ENCODE results near the gene ANGPTL8. TPM values are rescaled to one million over a fixed set of nuclear protein-coding genes. Genes with fewer than 3 reads are reported as not detected.

Gene ANGPTL8
- total and polyA plus RNA-seq, 2 of the 4 experiments (the other 2 are of a cell fraction), result not detected

DNA sequence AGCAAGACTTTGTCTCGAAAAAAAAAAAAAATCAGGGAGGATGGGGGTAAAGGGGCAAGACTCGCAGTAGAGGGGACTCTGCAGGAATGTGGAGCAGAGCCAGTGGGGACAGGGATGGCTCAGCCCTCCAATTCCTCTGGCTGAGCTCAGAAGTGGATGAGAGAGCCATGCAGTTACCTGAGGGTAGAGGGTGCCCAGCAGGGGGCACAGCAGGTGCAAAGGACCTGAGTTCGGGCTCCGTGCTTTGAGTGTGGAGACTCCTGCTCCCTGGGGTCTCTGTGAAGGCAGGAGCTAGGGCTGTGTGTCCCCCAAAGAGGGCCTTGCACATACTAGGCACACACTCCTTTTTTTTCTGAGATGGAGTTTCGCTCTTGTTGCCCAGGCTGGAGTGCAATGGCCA, 15.2 kb downstream of the ANGPTL8 start:
- no peaks in the 10 kb centered on the region for H3K9me3 ChIP-seq (ENCODE audit: control insufficient read depth, insufficient read depth, low read length)
- H3K18ac ChIP-seq (ENCODE audit: low read depth, low read length), result no peak overlapping the region
- H4K5ac ChIP-seq (ENCODE audit: low read depth, low read length), result no peak overlapping the region
- H2BK5ac ChIP-seq (ENCODE audit: low read depth, low read length, poor library complexity, severe bottlenecking), result no peak overlapping the region
- H2AK9ac ChIP-seq (replicated peaks; ENCODE audit: low read depth, low read length, poor library complexity), result no peak overlapping the region
- WGBS, 2 experiments (ENCODE audit: extremely low coverage in 2 of 2, insufficient read length in 1 of 2), result 100% methylated on average over 2 of the region's 5 CpGs; no CpG with 5 or more reads in 1 of the 2 experiments
- H4K8ac ChIP-seq (ENCODE audit: low read depth in 2 of 2, low read length in 2 of 2), result no peak overlapping the region
- dilution Hi-C loops (cut with HindIII; ENCODE audit: low sequenced_read_pairs, unreplicated experiment) (no loop called here), in situ Hi-C loops (cut with MboI; ENCODE audit: low sequenced_read_pairs) (no loop called here), intact Hi-C loops (cut with micrococcal nuclease) (no loop called here)
- no peaks in the 10 kb centered on the region for H3K27me3 ChIP-seq (ENCODE audit: control insufficient read depth, insufficient read depth, low read length)
- H3K56ac ChIP-seq (ENCODE audit: extremely low read depth, insufficient read depth, low read length), result no peak overlapping the region
- CTCF ChIA-PET, result interaction anchor here (0.8 kb wide), 1 partner anchor 86 kb away, joined by 4 read pairs; no protein-coding TSS in a partner anchor
- ATAC-seq (ENCODE audit: low read depth) (no peak), DNase-seq (no peak)
- H4K91ac ChIP-seq (ENCODE audit: insufficient read depth, low read depth, low read length), result no peak overlapping the region
- POLR2A ChIA-PET (ENCODE audit: unreplicated experiment), result no interaction called here
- no peak overlapping the region for H3K27ac ChIP-seq (ENCODE audit: insufficient read depth, low read length)
- H3K4me3 ChIP-seq (ENCODE audit: insufficient read depth, low read depth, low read length), result no peak overlapping the region
- BruUV-seq (replicated peaks), result no TSS peak
- H3K79me1 ChIP-seq (ENCODE audit: low read depth in 1 of 2, low read length in 2 of 2), result peaks cover 3 to 4% of the 10 kb centered on the region in 2 experiments; a peak in 2 of 4 replicates
- H2BK120ac ChIP-seq (ENCODE audit: low read depth, low read length), result no peak overlapping the region
- H3K9ac ChIP-seq (ENCODE audit: low read depth, low read length), result no peak overlapping the region
- H3K9me1 ChIP-seq (ENCODE audit: insufficient read depth, low read length), result no peaks in the 10 kb centered on the region
- H4K20me1 ChIP-seq (ENCODE audit: insufficient read depth, low read length), result no peaks in the 10 kb centered on the region; the same call in 1 of the 2 replicates
- no peak overlapping the region for H2BK20ac ChIP-seq (ENCODE audit: low read depth, low read length)
- H2BK15ac ChIP-seq (ENCODE audit: low read depth, low read length), result no peak overlapping the region
- H3K4me2 ChIP-seq (ENCODE audit: low read depth, low read length), result no peak overlapping the region
- H2AFZ ChIP-seq (replicated peaks; ENCODE audit: low read length, poor library complexity), result no peak overlapping the region
- no peak overlapping the region for H3K23ac ChIP-seq (ENCODE audit: low read depth, low read length)
- H3K14ac ChIP-seq (replicated peaks; ENCODE audit: low read depth, low read length), result no peak overlapping the region
- TF ChIP-seq SMC3 (IDR thresholded peaks at IDR 0.05; ENCODE audit: low read depth, low read length) (no peak), USF2 (IDR thresholded peaks at IDR 0.05; ENCODE audit: low read depth, low read length) (no peak), FOS (IDR thresholded peaks at IDR 0.05; ENCODE audit: low read depth, low read length) (no peak), MAZ (IDR thresholded peaks at IDR 0.05; ENCODE audit: borderline replicate concordance, low read depth, low read length) (no peak), BHLHE40 (IDR thresholded peaks at IDR 0.05; ENCODE audit: low read depth, low read length) (no peak), CHD1 (IDR thresholded peaks at IDR 0.05; ENCODE audit: low read depth, low read length) (no peak), CEBPB (IDR thresholded peaks at IDR 0.05; ENCODE audit: low read depth, low read length) (no peak), RFX5 (IDR thresholded peaks at IDR 0.05; ENCODE audit: low read depth, low read length) (no peak), RCOR1 (IDR thresholded peaks at IDR 0.05; ENCODE audit: insufficient replicate concordance, low read length) (no peak), POLR2A (IDR thresholded peaks at IDR 0.05; ENCODE audit: low read depth, low read length) (no peak), MXI1 (IDR thresholded peaks at IDR 0.05; ENCODE audit: borderline replicate concordance, low read depth, low read length) (no peak), NFE2L2 (IDR thresholded peaks at IDR 0.05; ENCODE audit: low read depth, low read length) (no peak)
- TF ChIP-seq, protein P1, sequence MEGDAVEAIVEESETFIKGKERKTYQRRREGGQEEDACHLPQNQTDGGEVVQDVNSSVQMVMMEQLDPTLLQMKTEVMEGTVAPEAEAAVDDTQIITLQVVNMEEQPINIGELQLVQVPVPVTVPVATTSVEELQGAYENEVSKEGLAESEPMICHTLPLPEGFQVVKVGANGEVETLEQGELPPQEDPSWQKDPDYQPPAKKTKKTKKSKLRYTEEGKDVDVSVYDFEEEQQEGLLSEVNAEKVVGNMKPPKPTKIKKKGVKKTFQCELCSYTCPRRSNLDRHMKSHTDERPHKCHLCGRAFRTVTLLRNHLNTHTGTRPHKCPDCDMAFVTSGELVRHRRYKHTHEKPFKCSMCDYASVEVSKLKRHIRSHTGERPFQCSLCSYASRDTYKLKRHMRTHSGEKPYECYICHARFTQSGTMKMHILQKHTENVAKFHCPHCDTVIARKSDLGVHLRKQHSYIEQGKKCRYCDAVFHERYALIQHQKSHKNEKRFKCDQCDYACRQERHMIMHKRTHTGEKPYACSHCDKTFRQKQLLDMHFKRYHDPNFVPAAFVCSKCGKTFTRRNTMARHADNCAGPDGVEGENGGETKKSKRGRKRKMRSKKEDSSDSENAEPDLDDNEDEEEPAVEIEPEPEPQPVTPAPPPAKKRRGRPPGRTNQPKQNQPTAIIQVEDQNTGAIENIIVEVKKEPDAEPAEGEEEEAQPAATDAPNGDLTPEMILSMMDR (conservative IDR thresholded peaks at IDR 0.05; ENCODE audit: low read depth, low read length), result no peak
- H3K4ac ChIP-seq (ENCODE audit: low read depth, low read length), result no peak overlapping the region
- H3K36me3 ChIP-seq (ENCODE audit: control insufficient read depth, insufficient read depth, low read length), result peaks cover 18% of the 10 kb centered on the region
- H3K4me1 ChIP-seq (ENCODE audit: control insufficient read depth, insufficient read depth, low read length), result peaks cover 2% of the 10 kb centered on the region; the same call in 1 of the 2 replicates
- H2AK5ac ChIP-seq (ENCODE audit: low read depth, low read length), result no peak overlapping the region

Measured in IMR-90 (cell line).